ENCODE data around the gene NUDT11.

The NUDT11 gene

GRCh38 chrX:51456246-51456645, 40.1 kb downstream of the NUDT11 start:
- no peaks in the 10 kb centered on the region for H3K9me3 Mint-ChIP-seq
- H3K36me3 Mint-ChIP-seq = peaks cover 2% of the 10 kb centered on the region
- H3K4me3 Mint-ChIP-seq = no peak overlapping the region
- ATAC-seq (ENCODE audit: low read depth) (no peak), DNase-seq (ENCODE audit: low spot score in 2 of 2) (no peak)
- no peaks in the 10 kb centered on the region for H3K27me3 Mint-ChIP-seq
- H3K27ac Mint-ChIP-seq = no peak overlapping the region
- H3K4me1 Mint-ChIP-seq = peaks cover 6% of the 10 kb centered on the region

GRCh38 chrX:51440365-51440764, 56.0 kb downstream of the NUDT11 start:
- Mint-ChIP-seq H3K27ac (no peak overlapping the region), H3K27me3 (peaks cover 3% of the 10 kb centered on the region), H3K9me3 (no peaks in the 10 kb centered on the region), H3K36me3 (no peaks in the 10 kb centered on the region), H3K4me3 (no peak overlapping the region), H3K4me1 (no peaks in the 10 kb centered on the region)
- no peak for ATAC-seq (ENCODE audit: low read depth)
- DNase-seq (ENCODE audit: low spot score in 2 of 2) = no peak
